Progenitor cell of endocrine pancreas (in vitro differentiated cells): Measurements from ENCODE around the gene PRR19. TPM values are rescaled to one million over a fixed set of nuclear protein-coding genes. Genes with fewer than 3 reads are reported as not detected.

ENCODE experiments used
- DNase-seq: peaks from one replicate; pipeline ENCODE4 v3.0.0; 2021; ENCODE audit warnings: low spot score; ENCODE audit not compliant: unreplicated experiment
- H3K27ac Mint-ChIP-seq: 2 replicates; pipeline ENCODE4 v1.8.0; 2021; ENCODE audit warnings: mild to moderate bottlenecking, moderate library complexity, mixed read lengths
- H3K27me3 Mint-ChIP-seq: 2 replicates; pipeline ENCODE4 v1.8.0; 2021; ENCODE audit warnings: mixed read lengths
- H3K36me3 Mint-ChIP-seq: 2 replicates; pipeline ENCODE4 v1.8.0; 2022; ENCODE audit warnings: mixed read lengths; ENCODE audit not compliant: insufficient read depth
- H3K4me1 Mint-ChIP-seq: 2 replicates; pipeline ENCODE4 v1.8.0; 2021; ENCODE audit warnings: low read depth, mixed read lengths
- H3K4me3 Mint-ChIP-seq: 2 replicates; pipeline ENCODE4 v1.8.0; 2021; ENCODE audit warnings: low read depth, mild to moderate bottlenecking, moderate library complexity, mixed read lengths
- H3K9me3 Mint-ChIP-seq: 2 replicates; pipeline ENCODE4 v1.8.0; 2021; ENCODE audit warnings: low read depth, mixed read lengths
- total RNA-seq: library from RNA; stranded (reverse); gene quantifications from 2 replicates; pipeline ENCODE4 v1.2.1, GENCODE V29; 2021
- TF ChIP-seq, protein P1 (sequence below): fragments of 200-600 bp; sonication (generic); IDR thresholded peaks from one replicate; pipeline ENCODE4 v1.5.0; 2021; ENCODE audit warnings: antibody characterized with exemption, mild to moderate bottlenecking; ENCODE audit not compliant: unreplicated experiment

The PRR19 gene
- total RNA-seq, 1 donor from 2014 or later, result 3.4 TPM

DNA sequence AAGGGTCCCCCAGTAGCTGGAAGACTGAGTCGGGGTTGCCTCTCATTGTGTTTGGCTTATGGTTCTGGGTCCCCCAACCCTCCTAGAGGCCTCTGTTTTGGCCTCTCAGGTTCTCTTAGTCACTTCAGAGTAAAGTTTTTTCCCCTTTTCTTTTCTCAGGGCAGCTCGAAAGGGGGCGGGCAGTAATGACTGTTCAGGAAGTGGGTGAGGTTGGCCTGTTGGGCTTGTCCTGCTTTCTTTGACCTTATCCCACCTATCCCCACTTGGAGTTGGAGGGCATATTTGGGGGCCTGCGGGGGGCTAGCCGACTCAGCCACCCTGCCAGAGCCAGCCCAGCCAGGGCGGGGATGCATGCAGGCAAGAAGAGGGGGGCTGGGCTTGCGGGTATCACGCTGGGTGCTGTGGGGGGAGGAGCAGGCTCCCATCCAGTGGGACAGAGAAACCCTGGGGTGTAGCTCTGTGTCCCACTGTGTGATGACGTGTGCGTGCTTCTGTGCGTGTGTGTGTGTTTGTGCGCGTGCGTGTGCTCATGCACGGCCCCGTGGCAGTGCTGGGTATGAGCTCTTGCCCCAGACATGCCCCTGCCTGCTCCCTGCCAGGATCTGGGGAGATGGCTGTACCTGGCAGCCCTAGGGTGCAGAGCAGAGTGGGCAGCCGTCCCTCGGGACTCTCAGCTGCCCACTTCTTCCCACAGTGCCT is 31.4 kb upstream of the PRR19 start:
- TF ChIP-seq, protein P1, sequence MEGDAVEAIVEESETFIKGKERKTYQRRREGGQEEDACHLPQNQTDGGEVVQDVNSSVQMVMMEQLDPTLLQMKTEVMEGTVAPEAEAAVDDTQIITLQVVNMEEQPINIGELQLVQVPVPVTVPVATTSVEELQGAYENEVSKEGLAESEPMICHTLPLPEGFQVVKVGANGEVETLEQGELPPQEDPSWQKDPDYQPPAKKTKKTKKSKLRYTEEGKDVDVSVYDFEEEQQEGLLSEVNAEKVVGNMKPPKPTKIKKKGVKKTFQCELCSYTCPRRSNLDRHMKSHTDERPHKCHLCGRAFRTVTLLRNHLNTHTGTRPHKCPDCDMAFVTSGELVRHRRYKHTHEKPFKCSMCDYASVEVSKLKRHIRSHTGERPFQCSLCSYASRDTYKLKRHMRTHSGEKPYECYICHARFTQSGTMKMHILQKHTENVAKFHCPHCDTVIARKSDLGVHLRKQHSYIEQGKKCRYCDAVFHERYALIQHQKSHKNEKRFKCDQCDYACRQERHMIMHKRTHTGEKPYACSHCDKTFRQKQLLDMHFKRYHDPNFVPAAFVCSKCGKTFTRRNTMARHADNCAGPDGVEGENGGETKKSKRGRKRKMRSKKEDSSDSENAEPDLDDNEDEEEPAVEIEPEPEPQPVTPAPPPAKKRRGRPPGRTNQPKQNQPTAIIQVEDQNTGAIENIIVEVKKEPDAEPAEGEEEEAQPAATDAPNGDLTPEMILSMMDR, result no peak
- no peak for DNase-seq
- Mint-ChIP-seq H3K4me1 (peaks cover 22% of the 10 kb centered on the region), H3K9me3 (no peaks in the 10 kb centered on the region), H3K27me3 (no peaks in the 10 kb centered on the region), H3K4me3 (no peak overlapping the region), H3K36me3 (peaks cover 10% of the 10 kb centered on the region), H3K27ac (peak overlapping the region; percentile 91)

DNA sequence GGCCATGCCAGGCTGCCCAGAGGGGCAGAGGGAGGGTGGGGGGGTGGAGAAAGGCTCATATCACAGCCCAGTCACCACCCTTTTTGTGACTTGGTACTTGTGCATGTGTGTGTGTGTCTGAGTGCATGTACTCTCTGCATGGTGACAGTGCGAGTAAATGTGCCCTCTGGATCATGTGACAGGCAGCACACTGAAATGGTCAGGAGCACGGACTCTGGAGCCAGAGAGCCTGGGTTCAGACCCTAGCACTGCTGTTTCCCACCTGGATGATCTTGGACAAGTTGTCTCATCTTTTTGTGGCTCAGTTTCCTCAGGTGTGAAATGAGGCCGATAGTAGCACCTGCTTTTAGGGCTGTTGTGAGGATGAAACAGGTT is 30.9 kb upstream of the PRR19 start:
- no peaks in the 10 kb centered on the region for H3K9me3 Mint-ChIP-seq
- TF ChIP-seq, protein P1, result no peak

DNA sequence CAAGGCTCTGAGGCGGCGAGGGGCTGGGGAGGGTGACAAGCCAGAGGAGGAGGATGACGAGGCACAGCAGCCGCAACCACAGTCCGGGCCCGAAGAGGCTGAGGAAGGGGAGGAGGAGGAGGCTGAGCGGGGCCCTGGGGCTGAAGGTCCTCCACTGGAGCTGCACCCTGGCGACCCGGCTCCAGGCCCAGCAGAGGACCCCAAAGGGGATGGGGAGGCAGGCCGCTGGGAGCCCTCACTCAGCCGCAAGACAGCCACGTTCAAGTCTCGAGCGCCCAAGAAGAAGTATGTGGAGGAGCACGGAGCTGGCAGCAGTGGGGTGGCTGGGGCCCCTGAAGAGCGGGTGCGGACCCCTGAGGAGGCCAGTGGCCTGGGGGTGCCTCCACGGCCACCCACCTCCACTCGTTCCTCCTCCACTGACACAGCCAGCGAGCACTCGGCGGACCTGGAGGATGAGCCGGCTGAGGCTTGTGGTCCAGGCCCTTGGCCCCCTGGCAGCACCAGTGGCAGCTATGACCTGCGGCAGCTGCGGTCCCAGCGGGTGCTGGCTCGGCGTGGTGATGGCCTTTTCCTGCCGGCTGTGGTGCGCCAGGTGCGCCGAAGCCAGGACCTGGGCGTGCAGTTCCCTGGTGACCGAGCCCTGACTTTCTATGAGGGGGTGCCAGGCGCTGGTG is 29.9 kb upstream of the PRR19 start:
- peaks cover 22% of the 10 kb centered on the region for H3K4me1 Mint-ChIP-seq
- no peaks in the 10 kb centered on the region for H3K9me3 Mint-ChIP-seq
- H3K36me3 Mint-ChIP-seq, result peaks cover 12% of the 10 kb centered on the region
- TF ChIP-seq, protein P1, result no peak
- H3K27me3 Mint-ChIP-seq, result no peaks in the 10 kb centered on the region
- DNase-seq, result no peak
- H3K4me3 Mint-ChIP-seq, result no peak overlapping the region
- H3K27ac Mint-ChIP-seq, result no peak overlapping the region

More for the DNA sequence above, 30.9 kb upstream of the PRR19 start:
- H3K27me3 Mint-ChIP-seq, result no peaks in the 10 kb centered on the region
- peaks cover 22% of the 10 kb centered on the region for H3K4me1 Mint-ChIP-seq
- peak overlapping the region; percentile 79 for H3K27ac Mint-ChIP-seq
- peaks cover 10% of the 10 kb centered on the region for H3K36me3 Mint-ChIP-seq
- H3K4me3 Mint-ChIP-seq, result peak overlapping the region; percentile 14
- no peak for DNase-seq

DNA sequence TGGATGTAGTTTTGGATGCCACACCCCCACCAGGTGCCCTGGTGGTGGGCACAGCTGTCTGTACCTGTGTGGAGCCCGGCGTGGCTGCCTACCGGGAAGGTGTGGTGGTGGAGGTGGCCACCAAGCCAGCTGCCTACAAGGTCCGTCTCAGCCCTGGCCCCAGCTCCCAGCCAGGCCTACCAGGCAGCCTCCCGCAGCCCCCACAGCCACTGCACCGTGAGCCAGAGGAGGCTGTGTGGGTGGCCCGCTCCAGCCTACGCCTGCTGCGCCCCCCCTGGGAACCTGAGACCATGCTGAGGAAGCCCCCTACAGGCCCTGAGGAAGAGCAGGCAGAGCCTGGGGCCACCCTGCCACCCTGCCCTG is 29.4 kb upstream of the PRR19 start:
- no peaks in the 10 kb centered on the region for H3K9me3 Mint-ChIP-seq
- H3K36me3 Mint-ChIP-seq, result peaks cover 12% of the 10 kb centered on the region
- H3K27me3 Mint-ChIP-seq, result no peaks in the 10 kb centered on the region
- H3K27ac Mint-ChIP-seq, result no peak overlapping the region
- no peak for DNase-seq
- peaks cover 20% of the 10 kb centered on the region for H3K4me1 Mint-ChIP-seq
- TF ChIP-seq, protein P1, result no peak
- no peak overlapping the region for H3K4me3 Mint-ChIP-seq

DNA sequence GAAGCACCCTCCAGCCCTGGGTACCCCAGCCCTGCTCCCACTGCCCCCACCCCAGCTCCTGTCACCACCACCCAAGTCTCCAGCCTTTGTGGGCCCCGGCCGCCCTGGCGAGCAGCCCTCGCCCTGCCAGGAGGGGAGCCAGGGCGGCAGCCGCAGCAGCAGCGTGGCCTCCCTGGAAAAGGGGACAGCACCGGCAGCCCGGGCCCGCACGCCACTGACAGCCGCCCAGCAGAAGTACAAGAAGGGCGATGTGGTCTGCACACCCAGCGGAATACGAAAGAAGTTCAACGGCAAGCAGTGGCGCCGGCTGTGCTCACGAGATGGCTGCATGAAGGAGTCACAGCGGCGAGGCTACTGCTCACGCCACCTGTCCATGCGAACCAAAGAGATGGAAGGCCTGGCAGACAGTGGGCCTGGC is 28.9 kb upstream of the PRR19 start:
- Mint-ChIP-seq H3K9me3 (no peaks in the 10 kb centered on the region), H3K27me3 (no peaks in the 10 kb centered on the region), H3K36me3 (peaks cover 12% of the 10 kb centered on the region), H3K27ac (no peak overlapping the region), H3K4me3 (no peak overlapping the region), H3K4me1 (peaks cover 16% of the 10 kb centered on the region)
- DNase-seq, result no peak
- TF ChIP-seq, protein P1, result no peak
